GM11168 (cell line): ENCODE data around the gene KCNA5.

Experiments used
- in situ Hi-C: fragments of 300-500 bp; cut with MboI; formaldehyde crosslinking; loops from one replicate; pipeline ENCODE4 v1.12.0; 2022; ENCODE audit warnings: low sequenced_read_pairs; ENCODE audit not compliant: unreplicated experiment

The KCNA5 gene

DNA sequence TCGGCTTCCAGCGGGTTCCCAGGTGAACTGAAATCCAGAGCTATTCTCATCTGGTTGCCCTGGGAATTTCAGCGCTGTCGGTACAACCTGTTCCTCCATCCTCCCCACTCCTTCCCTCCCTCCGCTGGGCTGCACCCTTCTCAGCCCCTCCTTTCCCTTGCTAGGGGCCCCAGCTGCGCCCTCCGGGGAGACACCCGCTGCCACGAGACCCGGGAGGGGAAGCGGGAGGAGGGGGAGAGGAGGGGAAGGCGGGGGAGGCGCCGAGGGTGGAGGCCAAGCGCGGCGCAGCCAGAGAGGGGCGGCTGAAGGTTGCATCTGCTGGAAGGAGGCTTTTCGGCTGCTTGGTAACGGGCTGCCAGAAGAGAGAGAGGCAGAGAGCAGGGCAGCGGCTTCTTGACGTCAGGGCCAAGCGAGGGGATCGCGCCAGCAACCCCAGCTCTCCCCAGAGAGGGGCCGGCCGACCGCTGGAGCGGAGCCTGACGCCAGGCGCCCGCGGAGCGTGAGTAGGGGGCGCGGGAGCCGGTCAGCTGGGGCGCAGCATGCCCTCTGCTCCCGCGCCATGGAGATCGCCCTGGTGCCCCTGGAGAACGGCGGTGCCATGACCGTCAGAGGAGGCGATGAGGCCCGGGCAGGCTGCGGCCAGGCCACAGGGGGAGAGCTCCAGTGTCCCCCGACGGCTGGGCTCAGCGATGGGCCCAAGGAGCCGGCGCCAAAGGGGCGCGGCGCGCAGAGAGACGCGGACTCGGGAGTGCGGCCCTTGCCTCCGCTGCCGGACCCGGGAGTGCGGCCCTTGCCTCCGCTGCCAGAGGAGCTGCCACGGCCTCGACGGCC, at the start of gene KCNA5:
KCNA5 (plus strand) TSS at position 291 of the 831 bp plus-strand sequence; CDS start at position 560, 269 bp downstream.
- in situ Hi-C loops = no loop called here

DNA sequence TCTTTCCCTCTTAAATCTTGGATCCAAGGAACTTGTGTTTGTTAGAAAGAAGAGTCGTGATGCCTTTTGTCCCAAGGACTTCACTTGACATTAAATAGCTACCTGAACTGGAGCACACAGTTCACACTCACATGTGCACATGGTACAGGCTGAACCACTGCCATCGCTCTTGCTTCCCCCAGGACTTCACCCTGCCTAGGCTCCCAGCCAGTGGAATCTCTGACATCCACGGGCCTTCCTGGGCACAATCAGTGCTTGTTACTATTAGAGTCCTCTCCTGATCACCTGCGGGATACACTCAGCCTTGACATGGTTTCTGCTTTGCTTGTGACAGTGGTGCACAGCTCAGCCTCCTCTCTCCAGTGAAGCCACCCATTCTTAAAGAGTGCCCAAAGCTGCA, 49.1 kb upstream of the KCNA5 start:
- in situ Hi-C loops = no loop called here

DNA sequence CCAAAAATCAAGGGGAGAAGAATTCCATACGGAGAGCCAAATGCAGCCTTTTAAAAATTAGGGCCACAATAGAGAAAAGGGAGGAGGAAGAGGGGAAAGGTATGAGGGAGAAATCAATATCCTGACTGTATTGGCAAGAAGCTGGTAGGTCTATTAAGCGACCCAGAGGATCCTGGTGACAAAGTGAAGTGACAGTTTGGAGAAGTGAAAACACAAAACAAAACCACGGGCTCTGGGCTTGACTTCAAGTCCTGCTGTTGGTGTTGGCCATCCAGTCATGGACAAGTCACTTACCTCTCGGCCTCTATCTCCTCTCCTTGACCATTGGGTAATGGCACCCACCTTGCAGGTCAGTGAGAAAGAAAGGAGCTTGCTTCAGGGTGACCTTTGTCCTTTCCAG, 47.0 kb upstream of the KCNA5 start:
- in situ Hi-C loops = no loop called here

DNA sequence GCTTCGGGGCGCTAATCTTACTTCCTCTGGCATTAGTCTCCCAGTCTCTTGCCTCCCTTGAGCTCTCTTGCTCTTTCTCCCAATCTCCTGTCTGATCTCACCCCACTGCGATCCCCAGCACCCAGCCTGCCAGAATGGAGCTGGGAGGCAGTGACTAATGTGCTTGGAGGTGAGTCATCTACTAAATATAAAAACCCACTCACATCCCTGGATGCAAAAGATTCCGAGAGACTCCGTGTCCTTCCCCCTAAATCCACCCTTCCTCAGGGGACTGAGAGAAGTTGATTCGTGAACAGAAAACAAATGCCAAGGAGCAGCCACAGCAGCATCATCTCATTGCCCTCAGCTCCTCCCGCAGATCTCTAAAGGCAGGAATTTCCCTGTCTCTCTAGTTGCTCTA, 45.7 kb upstream of the KCNA5 start:
- in situ Hi-C loops = no loop called here

DNA sequence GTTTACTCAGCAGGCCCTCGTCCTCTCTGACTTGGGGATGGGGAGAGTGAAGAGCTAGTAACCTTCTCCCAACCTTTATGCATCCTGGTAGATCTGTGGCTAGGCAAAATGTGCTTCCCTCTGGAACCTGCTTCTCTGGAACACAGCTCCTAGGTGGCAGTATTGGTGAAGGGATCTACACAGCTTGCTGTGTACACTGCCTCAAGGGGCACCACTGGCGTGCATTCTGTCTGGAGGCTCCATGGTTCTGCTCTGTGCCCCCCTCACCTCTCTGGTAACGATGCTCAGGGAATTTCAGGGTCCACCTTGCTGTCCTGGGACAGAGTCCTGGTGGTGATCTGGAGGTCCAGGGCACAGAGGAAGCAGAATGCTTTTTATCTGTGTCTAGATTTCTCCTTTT, 43.5 kb upstream of the KCNA5 start:
- in situ Hi-C loops = loop anchor here (5.0 kb wide), 1 partner anchor 138 kb away; no protein-coding TSS in a partner anchor

DNA sequence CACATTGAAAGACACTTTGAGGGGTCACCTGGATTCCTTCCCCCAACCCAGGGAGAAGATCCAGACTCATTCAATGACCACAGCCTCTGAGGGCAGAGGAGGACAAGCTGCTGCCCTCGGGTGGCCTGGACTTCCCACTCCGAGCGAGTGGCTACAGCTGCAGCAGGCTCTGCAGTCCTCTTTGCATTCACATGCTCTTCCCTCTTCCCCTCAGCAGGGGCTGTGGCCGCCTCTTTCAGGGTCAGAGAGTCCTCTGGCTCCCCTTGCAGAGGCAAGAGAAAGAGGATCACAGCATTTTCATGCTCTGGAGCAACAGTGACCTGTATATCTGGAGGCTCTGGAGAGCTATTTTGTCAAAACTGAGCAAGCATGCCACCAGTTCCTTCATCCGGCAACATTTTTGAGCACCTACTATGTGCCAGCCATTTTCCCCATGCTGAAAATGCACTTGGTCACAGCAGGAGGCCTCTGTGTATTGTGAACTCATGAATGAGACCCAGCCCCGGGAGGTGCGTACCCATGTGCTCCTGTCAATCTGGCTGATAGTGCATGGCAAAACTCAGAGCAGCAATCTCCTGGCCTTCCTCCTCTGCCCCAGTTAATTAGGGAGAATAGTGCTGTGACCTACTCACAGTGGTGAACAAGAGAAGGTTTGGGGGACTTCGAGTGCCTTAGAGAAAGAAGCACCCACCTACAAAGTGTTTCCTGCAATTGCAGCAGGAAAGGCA, 42.9 kb upstream of the KCNA5 start:
- in situ Hi-C loops = loop anchor here (5.0 kb wide), 1 partner anchor 139 kb away; no protein-coding TSS in a partner anchor

DNA sequence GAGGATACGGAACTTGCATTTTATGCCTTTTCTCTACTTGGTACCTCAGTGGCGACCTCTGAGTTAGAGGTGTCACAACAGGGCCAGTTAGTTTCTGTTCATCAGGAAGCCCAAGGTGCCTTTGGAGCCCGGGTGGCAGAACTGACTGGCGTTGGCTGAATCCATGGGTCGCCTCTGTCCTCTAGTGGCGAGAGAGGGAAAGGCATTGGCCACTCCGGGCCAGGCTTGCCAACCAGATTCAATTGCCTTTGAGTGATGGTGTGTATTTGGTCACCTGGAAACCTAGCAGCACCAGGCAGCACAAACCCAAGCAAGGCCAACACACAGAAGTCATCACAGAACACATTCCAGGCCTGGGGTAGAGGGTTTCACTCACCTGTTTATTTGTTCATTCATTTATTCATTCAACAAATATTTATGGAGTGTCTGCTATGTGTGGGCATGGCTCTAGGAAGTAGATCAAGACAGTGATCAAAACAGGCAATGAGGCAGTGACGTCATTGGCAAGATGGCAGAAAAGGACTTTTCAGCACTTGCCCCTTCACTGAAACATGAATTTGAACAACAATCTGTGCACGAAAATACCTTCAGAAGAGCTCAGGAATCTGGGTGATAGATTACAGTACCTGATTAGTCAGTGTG, 40.5 kb upstream of the KCNA5 start:
- in situ Hi-C loops = loop anchor here (5.0 kb wide), 1 partner anchor 141 kb away; no protein-coding TSS in a partner anchor

DNA sequence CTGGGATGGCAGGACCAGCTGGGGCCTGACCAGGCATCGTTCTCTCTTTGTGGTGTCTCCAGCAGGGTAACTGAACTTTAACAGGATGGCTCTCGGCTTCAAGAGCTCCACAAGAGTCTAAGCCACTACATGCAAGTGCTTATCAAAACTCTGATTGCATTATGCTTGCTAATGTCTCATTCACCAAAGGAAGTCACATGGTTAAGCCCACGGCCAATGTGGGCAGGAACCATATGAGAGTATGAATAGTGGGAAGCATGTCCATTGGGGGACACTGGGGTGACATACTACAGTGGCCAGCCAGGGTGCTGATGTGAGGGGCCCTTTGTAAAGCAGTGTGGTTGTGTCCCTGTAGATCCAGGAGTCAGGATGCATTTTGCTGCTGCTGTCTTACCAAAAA, 35.0 kb upstream of the KCNA5 start:
- in situ Hi-C loops = no loop called here

DNA sequence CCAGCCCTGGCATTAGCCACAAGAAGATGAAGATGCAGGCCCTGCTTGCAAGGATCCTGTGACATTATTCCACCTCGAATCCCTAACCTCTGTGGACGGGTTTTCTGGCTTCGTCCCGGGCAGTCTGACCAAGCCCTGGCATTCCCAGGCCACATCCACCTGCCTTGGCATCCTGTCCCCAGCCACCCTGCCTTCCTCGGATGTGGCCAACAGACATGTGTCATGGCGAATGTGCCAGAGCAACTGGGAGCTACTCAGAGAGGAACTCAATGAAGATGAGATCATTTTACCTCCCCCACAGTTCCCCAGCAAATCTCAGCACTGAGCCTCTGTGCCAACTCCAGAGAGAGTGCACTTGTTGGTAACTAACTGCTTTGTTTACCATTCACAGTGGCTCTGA, 33.5 kb upstream of the KCNA5 start:
- in situ Hi-C loops = no loop called here

DNA sequence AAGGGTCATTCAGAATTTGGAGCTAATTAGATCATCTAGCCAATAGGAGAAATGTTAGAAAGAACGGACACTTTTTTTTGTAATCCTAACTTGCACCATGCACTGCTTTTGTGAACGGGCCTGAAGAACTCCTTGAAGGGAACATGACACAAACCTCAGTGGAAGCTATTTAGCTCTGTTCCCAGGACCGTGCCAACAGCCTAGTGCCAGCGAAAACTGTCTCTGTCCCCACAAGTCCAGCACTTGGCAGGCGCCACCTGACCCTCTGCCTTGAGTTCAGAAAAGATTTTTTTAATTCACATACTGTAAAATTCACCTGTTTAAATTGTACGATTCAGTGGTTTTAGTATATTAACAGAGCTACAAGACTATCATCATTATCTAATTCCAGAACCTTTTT, 31.3 kb upstream of the KCNA5 start:
- in situ Hi-C loops = no loop called here

DNA sequence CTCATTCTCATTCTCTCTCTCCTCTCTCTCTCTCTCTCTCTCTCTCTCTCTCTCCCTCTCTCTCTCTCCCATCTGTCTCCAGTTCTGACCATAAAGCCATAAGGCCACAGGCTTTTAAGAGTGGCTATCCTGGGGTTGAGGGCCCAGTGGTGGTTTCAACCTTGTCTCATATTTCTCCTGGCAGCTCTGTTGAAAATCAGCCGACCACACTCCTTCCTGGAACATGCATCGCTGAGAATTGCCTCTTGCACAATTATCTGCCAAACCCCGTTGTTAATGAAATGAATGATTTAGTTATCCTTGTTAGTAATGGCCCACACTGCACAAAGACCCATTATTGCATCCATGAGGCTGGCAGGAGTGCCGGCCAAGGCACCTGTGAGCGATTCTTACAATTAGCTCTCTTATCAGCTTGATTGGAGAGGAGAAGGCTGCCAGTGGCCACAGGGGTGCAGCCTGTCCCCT, 30.4 kb upstream of the KCNA5 start:
- in situ Hi-C loops = no loop called here

DNA sequence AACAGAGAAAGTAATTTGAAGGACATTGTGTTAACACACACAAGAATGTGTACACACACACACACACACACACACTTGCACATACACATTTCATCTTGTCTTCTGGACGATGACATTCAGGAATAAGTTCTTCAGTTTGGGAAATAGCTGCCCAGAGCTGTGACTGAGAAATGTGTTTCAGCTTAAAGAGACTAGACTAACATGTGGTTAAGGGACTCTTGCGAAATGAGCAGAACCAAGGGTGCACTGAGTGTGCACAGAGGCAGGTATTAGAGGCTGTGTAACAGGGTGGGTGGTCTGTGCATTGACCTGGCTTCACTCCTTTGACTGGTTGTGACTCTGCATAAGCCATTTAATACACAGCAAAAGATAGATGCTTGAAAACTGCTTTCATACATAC, 29.4 kb upstream of the KCNA5 start:
- in situ Hi-C loops = no loop called here

DNA sequence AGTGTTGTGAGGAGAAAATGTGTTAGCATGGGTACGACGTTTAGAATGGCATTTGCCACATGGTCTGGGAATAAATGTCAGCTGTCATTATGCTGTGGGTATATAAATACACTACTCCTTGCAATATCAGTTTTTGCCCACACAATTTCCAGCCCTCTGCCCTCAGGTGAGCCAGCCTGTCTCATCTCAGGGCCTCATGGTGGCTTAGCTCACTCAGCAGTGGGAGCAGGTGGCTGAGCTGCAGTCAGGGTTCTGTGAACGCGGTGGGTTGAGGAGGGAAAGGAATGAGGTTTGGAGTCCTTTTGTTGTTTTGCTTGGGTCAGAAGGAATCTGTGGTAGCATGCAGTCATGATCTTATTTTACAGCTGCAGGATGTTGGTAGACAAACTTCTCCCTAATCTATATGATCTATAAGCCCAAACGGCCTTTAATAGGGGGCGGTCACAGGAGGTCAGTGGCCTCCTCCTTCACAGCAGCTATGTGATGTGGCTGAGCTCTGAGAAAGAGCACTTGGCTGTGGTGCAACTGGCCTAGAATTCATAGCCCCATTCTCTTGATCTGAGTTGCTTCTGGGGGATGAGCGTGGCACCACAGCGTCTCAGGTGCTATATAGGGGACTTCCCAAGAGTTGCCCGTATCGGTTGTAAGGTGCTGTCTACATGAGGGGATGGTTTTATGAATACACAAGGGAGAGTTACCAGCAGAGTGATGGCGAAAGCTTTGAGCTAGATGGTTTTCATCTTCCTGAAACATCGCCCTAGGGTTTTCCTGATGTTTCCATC, 27.8 kb upstream of the KCNA5 start:
- in situ Hi-C loops = no loop called here

DNA sequence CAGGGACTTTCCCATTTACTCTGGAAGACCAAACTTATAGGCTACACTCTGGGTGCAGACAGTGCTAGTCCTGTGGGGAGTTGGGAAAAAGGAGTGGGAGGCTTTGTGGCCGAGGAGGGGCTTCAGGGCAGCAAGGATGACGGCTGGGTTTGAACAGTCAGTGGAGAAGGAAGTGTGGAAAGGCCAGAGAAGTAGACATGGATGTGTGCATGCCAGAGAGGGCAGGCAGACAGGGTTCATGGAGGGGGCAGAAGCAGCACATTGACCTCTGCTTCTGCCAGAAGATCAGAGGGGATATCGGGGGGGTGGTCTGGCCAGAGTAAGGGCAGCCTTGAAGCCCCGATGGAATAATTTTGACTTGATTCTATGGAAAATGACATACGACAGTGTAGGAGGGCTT, 27.2 kb upstream of the KCNA5 start:
- in situ Hi-C loops = no loop called here

DNA sequence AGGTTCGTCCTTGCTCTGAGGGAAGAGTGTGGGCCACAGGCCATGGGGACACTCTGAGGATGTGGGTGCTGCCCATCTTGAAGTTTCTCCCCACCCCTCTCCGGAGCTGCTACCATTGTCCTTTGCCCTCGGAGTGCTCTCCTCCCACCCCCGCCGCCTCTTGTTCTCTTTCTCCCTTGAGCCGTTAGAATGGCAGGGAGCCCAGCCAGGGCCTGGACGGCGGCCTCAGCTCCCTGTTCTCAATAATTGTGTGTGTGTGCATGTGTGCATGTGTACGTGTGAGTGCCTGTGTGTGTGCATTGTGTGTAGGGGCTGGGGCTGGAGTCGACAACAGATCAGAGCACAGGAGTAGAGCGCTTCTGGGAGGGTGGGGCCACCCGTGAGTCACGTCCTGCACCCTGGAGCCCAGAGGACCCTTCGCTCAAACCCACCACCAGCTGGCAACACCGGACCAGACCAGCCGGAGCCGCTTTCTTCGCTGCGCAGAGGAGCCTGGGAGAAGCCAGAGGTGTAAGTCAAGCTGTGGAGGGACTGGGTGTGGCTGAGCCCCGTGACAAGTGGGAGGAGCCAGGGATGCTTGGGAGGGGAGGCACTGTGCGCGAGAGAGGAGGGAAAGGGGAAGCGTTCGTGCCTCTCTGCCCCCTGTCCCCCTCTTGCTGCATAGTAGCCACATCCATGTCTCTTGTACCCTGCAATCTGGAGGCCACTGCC, 25.9 kb upstream of the KCNA5 start:
- in situ Hi-C loops = no loop called here

DNA sequence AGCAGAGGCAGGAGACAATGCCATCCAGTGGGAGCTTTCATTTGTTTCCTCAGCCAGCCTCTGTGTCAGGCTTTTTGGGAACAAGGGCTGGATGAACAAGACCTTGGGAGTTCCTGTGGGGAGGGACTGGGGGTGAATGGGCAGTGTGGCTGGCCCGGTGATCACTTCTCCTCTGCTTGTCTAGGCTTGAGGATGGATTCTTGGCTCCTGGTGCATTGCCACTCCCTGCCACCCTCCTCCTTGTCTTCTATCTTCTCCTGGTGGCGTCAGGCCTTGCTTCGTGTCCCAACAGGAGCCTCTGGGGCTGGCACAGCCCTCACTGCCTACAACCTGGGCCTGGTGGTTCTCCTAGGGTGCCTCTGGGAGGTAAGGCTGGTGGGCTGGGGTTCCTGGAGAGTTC, 25.0 kb upstream of the KCNA5 start:
- in situ Hi-C loops = no loop called here

DNA sequence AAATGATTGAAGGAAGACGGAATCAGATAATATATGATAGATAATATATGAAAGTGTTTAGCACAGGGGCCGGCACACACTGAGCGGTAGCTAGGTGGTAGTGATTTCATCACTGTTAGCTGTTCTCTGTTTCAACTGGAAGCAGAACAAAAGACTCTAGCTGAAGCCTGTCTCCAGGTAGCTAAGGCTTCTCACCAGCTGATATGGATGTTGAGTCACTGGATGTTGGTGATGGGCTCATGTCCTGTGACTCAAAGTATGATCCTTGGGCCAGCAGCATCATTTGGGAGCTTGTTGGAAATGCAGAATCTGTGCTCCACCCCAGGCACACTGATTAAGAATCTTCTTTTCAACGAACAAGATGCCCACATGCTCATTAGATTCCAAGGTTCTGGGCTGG, 21.7 kb upstream of the KCNA5 start:
- in situ Hi-C loops = loop anchor here (5.0 kb wide), 1 partner anchor 65 kb away; no protein-coding TSS in a partner anchor

DNA sequence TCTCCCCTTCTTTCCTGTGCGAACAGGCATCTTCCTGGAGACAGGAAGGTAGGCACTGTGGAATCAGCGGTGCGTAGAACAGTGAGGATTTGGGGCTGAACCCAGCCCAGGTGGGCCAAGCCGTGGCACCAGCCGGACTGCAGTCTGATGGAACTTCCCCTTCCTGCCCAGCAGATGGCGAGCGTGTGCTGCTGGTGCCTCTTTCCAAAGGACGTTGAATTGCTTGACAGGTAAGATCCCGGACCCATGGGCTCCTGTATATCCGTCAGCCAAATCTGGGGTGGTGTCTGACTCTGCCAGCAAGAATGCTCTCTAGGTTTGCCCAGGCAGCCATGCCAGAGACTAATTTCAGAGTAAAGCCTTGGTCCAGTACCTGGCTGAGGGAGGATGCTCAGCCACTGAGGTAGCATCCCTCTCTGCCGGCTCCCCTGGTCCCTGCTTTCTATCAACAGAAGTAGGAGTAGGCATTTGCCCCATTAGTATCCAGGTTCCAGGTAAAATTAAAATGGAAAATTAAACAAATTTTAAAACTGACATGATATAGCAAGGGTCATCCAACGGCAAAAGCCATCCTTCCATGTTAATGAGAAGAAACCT, 21.1 kb upstream of the KCNA5 start:
- in situ Hi-C loops = loop anchor here (5.0 kb wide), 1 partner anchor 65 kb away; no protein-coding TSS in a partner anchor

DNA sequence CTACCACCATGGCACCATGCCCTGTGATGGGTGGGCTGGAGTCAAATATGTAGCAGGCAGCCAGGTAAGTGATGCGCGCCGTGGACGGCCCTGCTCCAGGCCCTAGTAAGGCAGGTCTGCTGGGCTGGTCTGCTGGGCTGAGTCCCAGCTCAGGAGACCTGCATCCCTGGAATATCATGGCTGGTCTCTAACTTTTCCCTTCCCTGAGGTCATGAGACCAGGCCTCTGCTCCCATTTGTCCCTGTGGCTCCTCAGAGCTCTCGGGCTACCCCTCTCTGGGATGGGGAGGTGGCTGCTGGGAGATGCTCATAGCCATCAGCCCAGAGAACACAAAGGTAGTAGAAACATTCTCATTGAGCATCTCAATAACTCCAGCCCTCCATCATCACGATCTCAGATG, 19.8 kb upstream of the KCNA5 start:
- in situ Hi-C loops = loop anchor here (5.0 kb wide), 1 partner anchor 63 kb away; no protein-coding TSS in a partner anchor
